Dermis microvascular lymphatic vessel endothelial cell (primary cell): ENCODE results near the gene PLAGL1. TPM values are rescaled to one million over a fixed set of nuclear protein-coding genes. Genes with fewer than 3 reads are reported as not detected.
"Not testable (repeated sequence)": the region's sequence is repeated elsewhere in the genome, so short reads cannot be mapped to it uniquely, and the experiment has no call there.

Source experiments
- DNase-seq, 2 donors: peaks; one replicate each; pipeline versions ENCODE4 v3.0.0 to v3.0.0-alpha.2; 2010; ENCODE audit warnings: low read depth in 2 of 2
- total RNA-seq: library from RNA; depleted of rRNA; stranded (reverse); fragments of >200 nt; gene quantifications from 2 replicates; pipeline ENCODE4 v1.2.1, GENCODE V29; 2014

Gene PLAGL1
- total RNA-seq, result 3.0 and 8.0 TPM in 2 replicates

- peak; percentile 39 to 79 for DNase-seq
Measured at GRCh38 chr6:144008120-144008811, at the start of gene PLAGL1. PLAGL1 (minus strand) TSS chr6:144008259; CDS start chr6:143948136, 60,123 bp downstream.

- DNase-seq, result no peak
Measured at GRCh38 chr6:144055121-144055931, 47.3 kb upstream of the PLAGL1 start.

- no peak for DNase-seq
Measured at GRCh38 chr6:144053601-144054000, 45.5 kb upstream of the PLAGL1 start.

- no peak for DNase-seq
Measured at GRCh38 chr6:144052488-144052887, 44.4 kb upstream of the PLAGL1 start.

GRCh38 chr6:144049386-144049785 is 41.3 kb upstream of the PLAGL1 start:
- no peak for DNase-seq

GRCh38 chr6:144047688-144048087 is 39.6 kb upstream of the PLAGL1 start:
- no peak for DNase-seq

GRCh38 chr6:144046672-144047071 is 38.6 kb upstream of the PLAGL1 start:
- not testable (repeated sequence) for DNase-seq

- DNase-seq, result not testable (repeated sequence)
Measured at GRCh38 chr6:144044989-144045388, 36.9 kb upstream of the PLAGL1 start.

- DNase-seq, result no peak
Measured at GRCh38 chr6:144036835-144037195, 28.8 kb upstream of the PLAGL1 start.

- DNase-seq, result peak in 1 of 2 donors; percentile 8
Measured at GRCh38 chr6:144036064-144036834, 28.2 kb upstream of the PLAGL1 start.

GRCh38 chr6:144035416-144035815 is 27.4 kb upstream of the PLAGL1 start:
- DNase-seq, result no peak

- no peak for DNase-seq
Measured at GRCh38 chr6:144033816-144034735, 26.0 kb upstream of the PLAGL1 start.

GRCh38 chr6:144029452-144029851 is 21.4 kb upstream of the PLAGL1 start:
- DNase-seq, result no peak

GRCh38 chr6:144027932-144028587 is 20.0 kb upstream of the PLAGL1 start:
- DNase-seq, result no peak

GRCh38 chr6:144023216-144023615 is 15.2 kb upstream of the PLAGL1 start:
- no peak for DNase-seq

- DNase-seq, result no peak
Measured at GRCh38 chr6:144019929-144020328, 11.9 kb upstream of the PLAGL1 start.

- no peak for DNase-seq
Measured at GRCh38 chr6:144017166-144018094, 9.4 kb upstream of the PLAGL1 start.

GRCh38 chr6:144013486-144013909 is 5.4 kb upstream of the PLAGL1 start:
- peak; percentile 53 to 79 for DNase-seq

- no peak for DNase-seq
Measured at GRCh38 chr6:144012534-144012933, 4.5 kb upstream of the PLAGL1 start.
